Measurements from ENCODE around the gene ACOT7.
"Not testable (repeated sequence)": the region's sequence is repeated elsewhere in the genome, so short reads cannot be mapped to it uniquely, and the experiment has no call there.

ACOT7 gene

GRCh38 chr1:6308449-6308848, 85.1 kb downstream of the ACOT7 start:
- TF ChIP-seq CTCF (IDR thresholded peaks at IDR 0.05; ENCODE audit: borderline replicate concordance, control extremely low read depth, extremely low read depth, insufficient read depth, missing control alignments) = no peak
- DNase-seq (ENCODE audit: low spot score) = no peak
- in situ Hi-C loops (cut with MboI; ENCODE audit: low sequenced_read_pairs, unreplicated experiment) = no loop called here

- DNase-seq (ENCODE audit: low spot score); in situ Hi-C loops (cut with MboI; ENCODE audit: low sequenced_read_pairs, unreplicated experiment): not testable (repeated sequence)
Measured at GRCh38 chr1:6307682-6308081, 85.9 kb downstream of the ACOT7 start.

- in situ Hi-C loops (cut with MboI; ENCODE audit: low sequenced_read_pairs, unreplicated experiment) = no loop called here
- no peak for DNase-seq (ENCODE audit: low spot score)
- no peak for TF ChIP-seq CTCF (IDR thresholded peaks at IDR 0.05; ENCODE audit: borderline replicate concordance, control extremely low read depth, extremely low read depth, insufficient read depth, missing control alignments)
Measured at GRCh38 chr1:6307099-6307498, 86.5 kb downstream of the ACOT7 start.

GRCh38 chr1:6303397-6304012, 90.1 kb downstream of the ACOT7 start:
- DNase-seq (ENCODE audit: low spot score) = no peak
- TF ChIP-seq CTCF (IDR thresholded peaks at IDR 0.05; ENCODE audit: borderline replicate concordance, control extremely low read depth, extremely low read depth, insufficient read depth, missing control alignments) = no peak
- in situ Hi-C loops (cut with MboI; ENCODE audit: low sequenced_read_pairs, unreplicated experiment) = no loop called here

GRCh38 chr1:6302568-6302967, 91.0 kb downstream of the ACOT7 start:
- in situ Hi-C loops (cut with MboI; ENCODE audit: low sequenced_read_pairs, unreplicated experiment) = no loop called here
- no peak for DNase-seq (ENCODE audit: low spot score)

GRCh38 chr1:6301526-6301925, 92.0 kb downstream of the ACOT7 start:
- in situ Hi-C loops (cut with MboI; ENCODE audit: low sequenced_read_pairs, unreplicated experiment) = no loop called here
- TF ChIP-seq CTCF (IDR thresholded peaks at IDR 0.05; ENCODE audit: borderline replicate concordance, control extremely low read depth, extremely low read depth, insufficient read depth, missing control alignments) = no peak
- no peak for DNase-seq (ENCODE audit: low spot score)

More at GRCh38 chr1:6302568-6302967, 91.0 kb downstream of the ACOT7 start:
- TF ChIP-seq CTCF (IDR thresholded peaks at IDR 0.05; ENCODE audit: borderline replicate concordance, control extremely low read depth, extremely low read depth, insufficient read depth, missing control alignments) = no peak

GRCh38 chr1:6300342-6301048, 93.1 kb downstream of the ACOT7 start:
- DNase-seq (ENCODE audit: low spot score) = no peak
- in situ Hi-C loops (cut with MboI; ENCODE audit: low sequenced_read_pairs, unreplicated experiment) = no loop called here
- TF ChIP-seq CTCF (IDR thresholded peaks at IDR 0.05; ENCODE audit: borderline replicate concordance, control extremely low read depth, extremely low read depth, insufficient read depth, missing control alignments) = no peak

Data from GM13976 (cell line).